Epidermal melanocyte (primary cell): ENCODE measurements around the gene STAB1.
A peak's percentile ranks its signal among the peaks of the same experiment; 100 is the strongest.

Source experiments
- DNase-seq: peaks from one replicate; pipeline ENCODE4 v3.0.0; 2011; ENCODE audit warnings: low spot score; ENCODE audit not compliant: insufficient read length

The STAB1 gene

GRCh38 chr3:52483577-52484381 is 11.4 kb upstream of the STAB1 start:
- peak; percentile 41 for DNase-seq

DNA sequence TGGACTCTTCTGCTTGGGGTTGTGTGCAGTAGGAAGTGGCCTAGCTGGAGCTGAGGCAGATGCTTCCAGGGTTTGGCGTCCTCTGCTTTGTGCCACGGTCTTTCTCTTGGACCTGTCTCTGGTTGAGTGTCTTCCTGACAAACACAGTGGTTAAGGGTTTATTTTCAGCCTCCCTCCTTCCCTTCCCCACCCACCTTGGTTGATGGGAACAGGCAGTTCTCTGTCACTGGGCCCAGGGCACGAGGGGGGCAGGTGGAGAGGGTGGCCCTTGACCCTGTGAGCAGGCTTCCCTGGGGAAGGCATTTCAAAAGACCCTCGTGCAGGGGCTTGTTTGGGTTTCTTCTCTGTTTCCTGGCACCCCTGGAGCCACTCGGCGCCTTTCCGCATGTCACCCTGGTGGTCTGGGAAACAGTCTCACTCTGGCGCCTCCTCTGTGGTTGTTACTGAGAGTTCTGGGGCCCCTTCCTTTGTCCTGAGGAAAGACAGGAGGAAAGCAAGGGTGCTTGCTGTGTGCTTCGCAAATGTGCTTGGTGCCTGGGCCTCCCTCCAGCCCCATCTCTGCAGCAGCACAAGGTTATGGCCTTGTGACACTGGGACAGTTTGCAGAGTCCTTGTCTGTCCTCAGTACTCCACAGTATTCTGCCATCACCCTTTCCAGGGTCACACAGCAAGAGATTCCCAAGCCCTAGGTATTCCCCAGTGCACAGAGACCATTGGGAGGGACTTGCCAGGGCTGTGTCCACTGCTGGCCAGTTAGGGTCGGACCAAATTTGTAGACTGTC is 10.3 kb upstream of the STAB1 start:
- no peak for DNase-seq

GRCh38 chr3:52487050-52487787 is 7.9 kb upstream of the STAB1 start:
- DNase-seq, result no peak

DNA sequence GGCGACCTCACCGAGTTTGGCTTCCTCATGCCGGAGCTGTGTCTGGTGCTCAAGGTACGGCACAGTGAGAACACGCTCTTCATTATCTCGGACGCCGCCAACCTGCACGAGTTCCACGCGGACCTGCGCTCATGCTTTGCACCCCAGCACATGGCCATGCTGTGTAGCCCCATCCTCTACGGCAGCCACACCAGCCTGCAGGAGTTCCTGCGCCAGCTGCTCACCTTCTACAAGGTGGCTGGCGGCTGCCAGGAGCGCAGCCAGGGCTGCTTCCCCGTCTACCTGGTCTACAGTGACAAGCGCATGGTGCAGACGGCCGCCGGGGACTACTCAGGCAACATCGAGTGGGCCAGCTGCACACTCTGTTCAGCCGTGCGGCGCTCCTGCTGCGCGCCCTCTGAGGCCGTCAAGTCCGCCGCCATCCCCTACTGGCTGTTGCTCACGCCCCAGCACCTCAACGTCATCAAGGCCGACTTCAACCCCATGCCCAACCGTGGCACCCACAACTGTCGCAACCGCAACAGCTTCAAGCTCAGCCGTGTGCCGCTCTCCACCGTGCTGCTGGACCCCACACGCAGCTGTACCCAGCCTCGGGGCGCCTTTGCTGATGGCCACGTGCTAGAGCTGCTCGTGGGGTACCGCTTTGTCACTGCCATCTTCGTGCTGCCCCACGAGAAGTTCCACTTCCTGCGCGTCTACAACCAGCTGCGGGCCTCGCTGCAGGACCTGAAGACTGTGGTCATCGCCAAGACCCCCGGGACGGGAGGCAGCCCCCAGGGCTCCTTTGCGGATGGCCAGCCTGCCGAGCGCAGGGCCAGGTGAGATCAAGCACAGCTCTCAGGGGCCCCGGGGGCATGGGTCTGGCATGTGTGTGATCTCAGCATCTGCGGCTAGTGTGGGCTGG is 7.1 kb upstream of the STAB1 start:
- DNase-seq, result no peak

- no peak for DNase-seq
Observed at GRCh38 chr3:52488746-52489145, 6.4 kb upstream of the STAB1 start.

- no peak for DNase-seq
Observed at GRCh38 chr3:52489453-52489852, 5.7 kb upstream of the STAB1 start.

DNA sequence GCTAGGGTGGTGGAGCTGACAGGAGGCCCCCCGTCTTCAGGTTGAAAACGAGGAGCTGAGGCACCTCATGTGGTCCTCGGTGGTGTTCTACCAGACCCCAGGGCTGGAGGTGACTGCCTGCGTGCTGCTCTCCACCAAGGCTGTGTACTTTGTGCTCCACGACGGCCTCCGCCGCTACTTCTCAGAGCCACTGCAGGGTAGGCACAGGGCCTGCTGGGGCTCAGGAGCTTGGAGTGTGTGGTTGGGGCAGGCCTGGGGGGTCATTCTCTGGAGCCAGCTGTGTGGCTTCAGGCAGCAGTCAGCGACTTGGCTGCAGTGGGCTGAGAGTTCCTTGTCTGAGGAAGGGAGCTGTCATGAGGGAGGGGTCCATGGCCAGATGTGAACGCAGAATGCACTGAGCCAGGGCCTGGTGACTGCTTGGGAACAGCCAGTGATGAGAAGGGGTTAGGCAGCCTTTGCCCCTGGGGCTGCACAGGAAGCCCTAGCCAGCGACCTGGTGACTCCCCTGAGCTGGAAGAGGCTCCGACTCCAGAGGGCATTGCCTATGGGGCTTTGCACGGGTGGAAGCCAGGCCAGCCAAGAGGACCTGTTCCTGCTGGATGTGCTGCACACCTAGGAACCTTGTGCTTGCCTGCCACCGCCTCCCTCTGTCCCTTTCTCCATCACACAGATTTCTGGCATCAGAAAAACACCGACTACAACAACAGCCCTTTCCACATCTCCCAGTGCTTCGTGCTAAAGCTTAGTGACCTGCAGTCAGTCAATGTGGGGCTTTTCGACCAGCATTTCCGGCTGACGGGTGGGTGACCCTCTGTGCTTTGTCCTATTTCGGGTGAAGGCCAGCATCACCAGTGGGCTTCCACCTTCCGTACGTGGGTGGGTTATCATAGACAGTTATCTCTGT is 4.9 kb upstream of the STAB1 start:
- no peak for DNase-seq

- DNase-seq, result no peak
Observed at GRCh38 chr3:52490939-52491526, 4.1 kb upstream of the STAB1 start.

DNA sequence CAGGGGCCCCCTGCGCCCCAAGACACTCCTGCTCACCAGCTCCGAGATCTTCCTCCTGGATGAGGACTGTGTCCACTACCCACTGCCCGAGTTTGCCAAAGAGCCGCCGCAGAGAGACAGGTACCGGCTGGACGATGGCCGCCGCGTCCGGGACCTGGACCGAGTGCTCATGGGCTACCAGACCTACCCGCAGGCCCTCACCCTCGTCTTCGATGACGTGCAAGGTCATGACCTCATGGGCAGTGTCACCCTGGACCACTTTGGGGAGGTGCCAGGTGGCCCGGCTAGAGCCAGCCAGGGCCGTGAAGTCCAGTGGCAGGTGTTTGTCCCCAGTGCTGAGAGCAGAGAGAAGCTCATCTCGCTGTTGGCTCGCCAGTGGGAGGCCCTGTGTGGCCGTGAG is 3.1 kb upstream of the STAB1 start:
- DNase-seq, result no peak

- DNase-seq, result no peak
Observed at GRCh38 chr3:52493232-52494017, 1.7 kb upstream of the STAB1 start.

GRCh38 chr3:52494445-52494844 is 693 bp upstream of the STAB1 start:
- DNase-seq, result no peak

GRCh38 chr3:52495777-52496602 is 852 bp downstream of the STAB1 start:
- DNase-seq, result no peak

DNA sequence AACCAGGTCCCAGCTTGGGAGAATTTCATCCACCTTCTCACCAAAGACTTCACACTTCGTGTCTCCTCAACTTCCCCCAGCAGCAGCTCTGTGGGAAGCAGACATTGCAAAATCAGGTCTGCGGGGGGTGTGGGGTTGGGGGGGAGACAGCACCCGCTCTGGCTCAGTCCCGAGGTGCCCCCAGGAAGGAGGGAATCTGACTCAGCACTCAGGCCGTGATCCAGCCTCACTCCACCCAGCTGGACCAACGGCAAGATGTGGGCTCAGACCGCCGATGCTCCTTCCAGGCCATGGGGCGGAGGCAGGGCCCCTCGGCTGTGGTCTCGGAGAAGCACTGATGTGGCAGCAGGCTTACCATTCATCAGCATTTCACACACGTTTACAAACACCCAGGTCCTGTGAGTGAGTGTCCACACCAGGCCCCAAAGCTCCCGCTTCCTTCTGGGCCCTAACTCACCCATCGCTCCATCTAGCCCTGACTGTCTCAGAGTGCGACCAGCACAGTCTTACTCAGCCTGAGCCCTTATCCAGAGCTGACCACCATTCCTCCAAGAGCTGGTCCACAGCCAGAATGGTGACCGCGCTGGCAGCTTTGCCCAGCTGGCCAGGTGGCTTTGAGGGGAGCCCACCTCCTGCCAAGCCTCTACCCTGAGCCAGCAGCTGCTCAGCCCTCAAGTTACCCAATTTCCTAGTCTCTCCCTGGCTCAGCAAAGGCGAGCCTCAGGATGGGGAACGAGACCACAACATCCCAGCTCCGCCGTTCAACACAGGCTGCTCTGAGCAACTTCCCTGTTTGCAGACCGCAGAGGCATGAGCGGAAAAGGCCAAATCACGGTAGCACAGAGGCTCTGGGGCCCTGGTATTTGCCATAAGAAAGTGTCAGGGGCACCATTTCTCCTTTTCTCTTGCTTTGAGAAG is 3.3 kb downstream of the STAB1 start:
- DNase-seq, result no peak

DNA sequence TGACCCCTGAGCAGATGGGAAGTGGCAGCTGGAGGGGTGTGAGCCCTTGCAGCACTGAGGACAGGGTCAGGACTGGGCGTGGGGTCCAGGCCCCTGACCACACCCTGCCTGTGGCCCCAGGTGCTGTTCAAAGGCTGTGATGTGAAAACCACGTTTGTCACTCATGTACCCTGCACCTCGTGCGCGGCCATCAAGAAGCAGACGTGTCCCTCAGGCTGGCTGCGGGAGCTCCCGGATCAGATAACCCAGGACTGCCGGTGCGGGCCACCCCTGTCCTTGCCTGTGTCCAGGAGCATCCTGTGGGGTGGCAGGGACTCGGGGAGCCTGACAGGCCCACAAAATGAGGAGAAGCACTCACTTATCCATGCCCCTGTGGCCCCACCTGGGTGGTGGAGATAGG is 5.9 kb downstream of the STAB1 start:
- no peak for DNase-seq

DNA sequence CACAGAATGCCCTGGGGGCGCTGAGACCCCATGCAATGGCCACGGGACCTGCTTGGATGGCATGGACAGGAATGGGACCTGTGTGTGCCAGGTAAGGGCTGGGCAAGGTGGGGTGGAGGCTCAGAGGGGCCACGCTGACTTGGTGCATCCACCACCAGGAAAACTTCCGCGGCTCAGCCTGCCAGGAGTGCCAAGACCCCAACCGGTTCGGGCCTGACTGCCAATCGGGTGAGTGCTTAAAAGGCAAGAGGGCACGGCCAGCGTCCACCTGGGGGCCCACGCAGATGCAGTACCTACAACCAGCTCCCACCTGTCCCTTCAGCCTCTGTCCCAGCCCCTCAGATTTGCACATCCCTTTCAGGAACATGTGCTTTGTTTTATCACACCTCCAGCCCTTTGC is 6.9 kb downstream of the STAB1 start:
- DNase-seq, result no peak

DNA sequence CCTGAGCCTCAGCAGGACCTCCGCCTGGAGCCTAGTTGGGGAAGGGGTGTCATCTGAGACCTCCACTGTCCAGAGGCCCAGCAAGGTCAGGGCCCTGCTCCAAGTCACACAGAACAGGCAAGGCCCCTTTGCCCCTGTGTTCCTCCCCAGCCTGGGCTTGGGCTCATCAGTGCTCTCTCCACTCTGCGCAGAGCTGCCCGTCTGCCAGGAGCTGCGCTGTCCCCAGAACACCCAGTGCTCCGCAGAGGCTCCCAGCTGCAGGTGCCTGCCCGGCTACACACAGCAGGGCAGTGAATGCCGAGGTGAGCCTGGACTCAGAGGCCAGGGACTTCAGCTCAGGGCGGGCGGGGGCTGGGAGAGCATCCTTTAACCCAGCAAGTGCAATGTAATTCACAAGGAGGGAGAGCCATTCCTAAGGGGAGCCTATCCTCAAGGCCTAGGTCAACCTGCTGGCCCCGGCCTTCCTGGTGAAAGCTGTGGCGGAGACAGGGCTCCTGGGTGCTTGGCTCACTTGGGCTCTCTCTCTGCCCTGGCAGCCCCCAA is 7.7 kb downstream of the STAB1 start:
- no peak for DNase-seq
